Colonic mucosa (tissue), 4 donors: Measurements from ENCODE around the gene B4GALNT2. TPM values are rescaled to one million over a fixed set of nuclear protein-coding genes. Genes with fewer than 3 reads are reported as not detected.
"Not testable (repeated sequence)": the region's sequence is repeated elsewhere in the genome, so short reads cannot be mapped to it uniquely, and the experiment has no call there.

Experiments
- DNase-seq: peaks from one replicate; pipeline ENCODE4 v3.0.0-alpha.2; 2020
- H3K27ac ChIP-seq: fragments of 200-600 bp; one replicate; pipeline ENCODE4 v1.8.0; 2021
- H3K27me3 ChIP-seq: fragments of 200-600 bp; one replicate; pipeline ENCODE4 v1.8.0; 2021
- H3K36me3 ChIP-seq: fragments of 200-600 bp; one replicate; pipeline ENCODE4 v1.8.0; 2021
- H3K4me1 ChIP-seq: fragments of 200-600 bp; one replicate; pipeline ENCODE4 v1.8.0; 2021; ENCODE audit warnings: mild to moderate bottlenecking
- H3K4me3 ChIP-seq: fragments of 200-600 bp; one replicate; pipeline ENCODE4 v1.8.0; 2021
- H3K9ac ChIP-seq, 2 donors: one replicate each; pipeline ENCODE4 v1.7.0; 2013; ENCODE audit warnings: control low read depth in 2 of 2, low read depth in 2 of 2, low read length in 2 of 2
- H3K9me3 ChIP-seq: fragments of 200-600 bp; one replicate; pipeline ENCODE4 v1.8.0; 2021
- CTCF ChIP-seq: fragments of 200-600 bp; IDR thresholded peaks from one replicate; pipeline ENCODE4 v1.8.0; 2022; ENCODE audit warnings: antibody characterized with exemption, mild to moderate bottlenecking
- intact Hi-C: fragments of 100-400 bp; cut with DNase I; formaldehyde crosslinking; loops from one replicate; pipeline ENCODE4 v1.14.1; 2022
- total RNA-seq, 2 donors: library from RNA; stranded (reverse); fragmentation: NEBNext Ultra II Directional in 1 of 2; extraction: Animal tissue kit (Norgen Biotek cat#: 25700) in 1 of 2; gene quantifications; one replicate each; pipeline ENCODE4 v1.2.1, GENCODE V29; 2021
- donor health status: healthy.
- donor health status: DM: no; HTN: no; CAD: no.
- donor health status: DM: no; HTN: no; CAD: no.

The B4GALNT2 gene
- total RNA-seq, 2 donors from 2014 or later, result 13.3 to 26.8 TPM

- no peak overlapping the region for H3K27ac ChIP-seq
- no peaks in the 10 kb centered on the region for H3K36me3 ChIP-seq
- H3K9ac ChIP-seq, result peak overlapping the region; percentile 44 to 71
- peak overlapping the region; percentile 48 for H3K4me3 ChIP-seq
- intact Hi-C loops, result no loop called here
- no peak for DNase-seq
- no peak for TF ChIP-seq CTCF
- H3K9me3 ChIP-seq, result no peaks in the 10 kb centered on the region
- peaks cover 8% of the 10 kb centered on the region for H3K4me1 ChIP-seq
- H3K27me3 ChIP-seq, result peaks cover 18% of the 10 kb centered on the region
Measured at GRCh38 chr17:49132317-49132698, 261 bp upstream of the B4GALNT2 start.

- TF ChIP-seq CTCF, result no peak
- Histone ChIP-seq H3K36me3 (no peaks in the 10 kb centered on the region), H3K4me3 (no peak overlapping the region), H3K27me3 (peaks cover 18% of the 10 kb centered on the region), H3K27ac (no peak overlapping the region), H3K4me1 (peaks cover 8% of the 10 kb centered on the region), H3K9me3 (no peaks in the 10 kb centered on the region), H3K9ac (no peak overlapping the region)
- DNase-seq, result no peak
- intact Hi-C loops, result no loop called here
Measured at GRCh38 chr17:49136335-49136734, 3.8 kb downstream of the B4GALNT2 start.

- H3K9me3 ChIP-seq, intact Hi-C loops, H3K9ac ChIP-seq, H3K4me3 ChIP-seq, H3K27me3 ChIP-seq, H3K36me3 ChIP-seq, H3K4me1 ChIP-seq: not testable (repeated sequence)
- H3K27ac ChIP-seq, result peak overlapping the region; percentile 48
- peak; percentile 33 for DNase-seq
Measured at GRCh38 chr17:49145654-49146053, 13.1 kb downstream of the B4GALNT2 start.

GRCh38 chr17:49146620-49147306, 14.2 kb downstream of the B4GALNT2 start:
- H3K4me1 ChIP-seq, result no peaks in the 10 kb centered on the region
- no peak overlapping the region for H3K9ac ChIP-seq
- DNase-seq, result no peak
- H3K27ac ChIP-seq, result no peak overlapping the region
- no peaks in the 10 kb centered on the region for H3K36me3 ChIP-seq
- no peak overlapping the region for H3K4me3 ChIP-seq
- no peaks in the 10 kb centered on the region for H3K27me3 ChIP-seq
- no peaks in the 10 kb centered on the region for H3K9me3 ChIP-seq
- no peak for TF ChIP-seq CTCF
- intact Hi-C loops, result no loop called here

GRCh38 chr17:49148171-49148570, 15.6 kb downstream of the B4GALNT2 start:
- Histone ChIP-seq H3K27ac (no peak overlapping the region), H3K4me3 (no peak overlapping the region), H3K27me3 (no peaks in the 10 kb centered on the region), H3K9ac (no peak overlapping the region), H3K4me1 (no peaks in the 10 kb centered on the region), H3K36me3 (no peaks in the 10 kb centered on the region), H3K9me3 (no peaks in the 10 kb centered on the region)
- intact Hi-C loops, result no loop called here
- DNase-seq, result no peak
- TF ChIP-seq CTCF, result no peak

GRCh38 chr17:49151996-49152395, 19.4 kb downstream of the B4GALNT2 start:
- no peak overlapping the region for H3K27ac ChIP-seq
- no peaks in the 10 kb centered on the region for H3K9me3 ChIP-seq
- no peak for DNase-seq
- no peak overlapping the region for H3K9ac ChIP-seq
- no peak overlapping the region for H3K4me3 ChIP-seq
- TF ChIP-seq CTCF, result no peak
- H3K4me1 ChIP-seq, result no peaks in the 10 kb centered on the region
- H3K27me3 ChIP-seq, result no peaks in the 10 kb centered on the region
- no peaks in the 10 kb centered on the region for H3K36me3 ChIP-seq
- intact Hi-C loops, result no loop called here
